HuH-7 (cell line): ENCODE results near the gene SPON1.

Experiments
- DNase-seq: peaks from one replicate; pipeline ENCODE4 v3.0.0; 2011; ENCODE audit warnings: low spot score

The SPON1 gene

DNA sequence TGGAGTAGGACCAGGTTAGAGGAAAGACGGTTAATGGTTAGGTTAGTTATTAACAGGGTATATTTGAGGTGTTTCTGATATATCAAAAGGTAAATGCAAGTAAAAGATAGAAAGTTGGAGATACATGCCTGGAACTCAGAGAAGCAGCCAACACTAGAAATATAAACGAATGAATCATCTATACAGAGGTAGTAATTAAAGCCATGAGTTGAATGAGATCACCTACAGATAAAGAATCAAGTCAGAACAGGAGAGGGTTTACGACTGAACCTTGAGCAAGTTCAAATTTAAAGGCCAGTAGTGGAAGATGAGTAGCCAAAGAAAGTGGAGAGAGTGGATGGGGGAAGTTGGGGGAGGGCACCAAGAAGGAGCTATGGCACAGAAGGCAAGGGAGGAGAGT is 73.9 kb downstream of the SPON1 start:
- DNase-seq: no peak

DNA sequence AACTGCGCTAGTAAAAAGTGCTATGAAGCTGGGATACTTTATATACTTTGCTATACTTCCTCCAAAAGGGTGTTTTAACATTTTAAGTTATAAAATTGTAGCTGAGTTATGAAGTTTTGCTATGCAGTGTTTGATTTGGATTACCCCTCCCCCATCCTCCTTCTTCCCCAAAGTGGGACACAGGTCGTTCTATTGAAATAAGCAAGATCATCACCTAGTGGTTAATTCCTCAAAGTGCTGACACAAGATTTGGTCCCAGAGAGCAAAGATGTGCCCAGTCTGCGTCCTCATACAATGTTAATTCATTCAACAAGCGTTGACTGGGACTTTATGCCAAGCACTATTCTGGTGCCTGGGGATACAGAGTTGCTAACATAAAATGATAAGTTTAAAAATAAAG is 78.5 kb downstream of the SPON1 start:
- DNase-seq: peak; percentile 4

- no peak for DNase-seq
Measured at GRCh38 chr11:14041565-14041964, 79.0 kb downstream of the SPON1 start.

DNA sequence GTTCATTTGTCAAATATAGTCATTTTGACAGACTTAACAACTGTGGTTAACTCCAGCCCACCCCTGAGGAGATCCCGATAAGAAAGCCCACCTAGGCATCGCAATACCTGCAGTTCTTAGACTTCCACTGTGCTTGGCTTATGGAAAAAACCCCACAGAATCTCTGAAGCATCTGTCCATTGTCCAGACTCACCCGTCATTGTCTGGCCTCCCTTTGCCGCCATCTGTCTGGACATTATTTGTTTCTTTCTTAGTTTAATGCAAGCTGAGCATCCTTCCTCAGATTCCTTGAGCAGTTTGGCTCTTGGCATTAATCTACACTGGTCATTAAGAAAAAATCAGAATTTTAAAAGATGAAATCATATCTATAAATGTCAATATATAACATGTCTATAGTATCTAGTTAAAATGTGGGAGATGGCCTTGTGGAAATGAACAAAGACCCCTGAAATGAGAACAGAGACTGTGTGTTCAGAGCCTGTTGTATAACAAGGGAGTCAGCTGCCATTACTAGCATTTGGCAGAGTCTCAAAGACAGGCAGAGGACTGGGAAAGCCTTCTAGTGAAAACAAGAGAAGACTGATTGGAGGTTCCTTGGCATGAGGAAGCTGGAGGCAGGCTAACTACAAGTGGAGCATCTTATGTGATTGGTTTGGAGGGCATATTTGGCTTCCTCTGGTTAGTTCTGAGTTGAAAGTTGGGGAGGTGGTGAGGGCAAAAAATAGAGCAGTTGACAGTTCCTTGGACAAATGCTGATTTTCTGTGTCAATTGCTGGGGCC is 80.4 kb downstream of the SPON1 start:
- DNase-seq: no peak

- no peak for DNase-seq
Measured at GRCh38 chr11:14044916-14045315, 82.4 kb downstream of the SPON1 start.

DNA sequence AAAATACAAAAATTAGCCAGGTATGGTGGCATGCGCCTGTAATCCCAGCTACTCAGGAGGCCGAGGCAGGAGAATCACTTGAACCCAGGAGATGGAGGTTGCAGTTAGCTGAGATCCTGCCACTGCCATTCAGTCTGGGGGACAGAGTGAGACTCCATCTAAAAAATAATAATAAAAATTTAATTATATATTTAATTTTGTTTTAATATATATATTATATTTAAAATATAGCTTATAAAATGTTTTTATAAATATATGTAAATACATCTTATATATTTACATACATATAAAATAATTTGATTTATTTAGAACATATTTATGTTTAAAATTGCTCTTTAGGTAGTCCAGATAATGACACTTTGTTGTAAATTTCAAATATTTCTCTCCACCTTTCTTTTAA is 82.9 kb downstream of the SPON1 start:
- DNase-seq: no peak

DNA sequence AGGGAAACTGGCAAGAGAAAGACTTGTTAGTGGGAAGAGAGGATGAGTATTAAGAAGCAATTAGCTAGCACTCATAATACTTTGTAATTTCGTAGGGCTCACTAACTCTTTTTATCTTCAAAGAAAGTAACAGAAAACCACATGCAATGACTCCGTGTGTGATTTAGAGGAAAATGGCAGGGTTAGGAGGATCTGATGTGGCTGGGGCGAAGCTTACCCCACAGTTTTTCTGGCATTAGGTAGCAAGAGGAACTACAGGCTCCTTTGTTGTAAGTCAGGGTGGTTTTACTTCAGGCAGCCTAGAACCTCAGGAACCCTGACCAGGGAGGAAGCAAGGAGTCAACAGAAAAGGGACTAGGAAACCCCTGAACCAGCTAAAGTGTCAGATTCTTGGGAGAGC is 89.7 kb downstream of the SPON1 start:
- DNase-seq: no peak

GRCh38 chr11:14054116-14055107 is 91.9 kb downstream of the SPON1 start:
- DNase-seq: no peak

DNA sequence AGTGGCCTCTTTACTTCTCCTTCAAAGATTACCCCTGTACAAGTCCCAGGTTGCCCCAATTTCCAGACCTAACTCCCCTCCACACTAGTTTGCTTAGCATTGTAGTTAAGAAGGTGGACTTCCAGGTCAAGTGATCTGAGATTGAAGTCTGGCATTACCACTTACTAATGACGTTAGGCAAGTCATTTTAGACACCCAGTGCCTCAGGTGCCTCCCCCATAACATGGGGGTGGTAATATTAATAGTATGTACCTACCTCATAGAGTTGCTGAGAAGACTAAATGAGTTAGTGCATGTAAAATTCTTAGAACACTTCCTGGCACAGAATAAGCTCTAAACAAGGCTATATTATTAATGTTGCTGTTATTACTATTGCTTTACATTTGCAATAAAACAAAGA is 93.4 kb downstream of the SPON1 start:
- DNase-seq: no peak

GRCh38 chr11:14058061-14058460 is 95.5 kb downstream of the SPON1 start:
- DNase-seq: no peak

- no peak for DNase-seq
Measured at GRCh38 chr11:14059491-14059890, 97.0 kb downstream of the SPON1 start.

- no peak for DNase-seq
Measured at GRCh38 chr11:14061721-14062120, 99.2 kb downstream of the SPON1 start.

GRCh38 chr11:14065141-14065540 is 102.6 kb downstream of the SPON1 start:
- DNase-seq: no peak

DNA sequence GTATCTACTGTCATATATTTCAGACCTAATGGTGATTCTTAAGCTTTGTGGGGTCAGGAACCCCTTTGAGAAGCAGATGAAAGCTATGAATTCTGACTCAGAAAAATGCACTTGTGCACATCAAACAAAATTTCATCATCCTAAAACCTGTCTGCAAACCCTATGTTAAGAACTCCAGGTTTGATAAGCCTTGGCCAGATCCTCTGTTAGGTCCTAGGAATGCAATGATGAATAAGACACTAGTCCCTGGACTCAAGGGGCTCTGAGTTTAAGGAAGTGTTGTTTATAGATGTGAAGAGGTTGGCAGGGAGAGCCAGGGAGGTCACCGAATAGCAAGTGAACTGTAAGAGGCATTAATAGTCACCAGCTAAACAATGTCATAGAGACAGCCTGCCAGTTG is 103.2 kb downstream of the SPON1 start:
- DNase-seq: no peak

DNA sequence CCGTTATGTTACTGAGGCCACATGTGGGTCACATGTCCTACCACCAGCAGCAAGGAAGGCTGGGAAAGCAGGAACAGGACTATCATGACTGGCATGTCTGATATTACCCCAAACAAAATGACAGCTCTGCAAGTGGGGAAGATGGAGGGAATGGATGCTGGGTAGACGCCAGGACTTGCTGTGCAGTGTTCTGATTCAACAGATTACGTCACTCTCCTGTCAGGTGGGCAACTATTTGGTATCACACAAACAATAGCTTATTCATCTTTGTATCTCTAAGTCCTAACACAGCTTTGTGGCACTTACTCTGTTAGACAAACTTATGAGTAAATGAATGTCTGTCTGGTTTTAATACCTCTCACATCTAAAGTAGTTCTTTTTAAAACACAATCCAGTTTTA is 105.2 kb downstream of the SPON1 start:
- no peak for DNase-seq

DNA sequence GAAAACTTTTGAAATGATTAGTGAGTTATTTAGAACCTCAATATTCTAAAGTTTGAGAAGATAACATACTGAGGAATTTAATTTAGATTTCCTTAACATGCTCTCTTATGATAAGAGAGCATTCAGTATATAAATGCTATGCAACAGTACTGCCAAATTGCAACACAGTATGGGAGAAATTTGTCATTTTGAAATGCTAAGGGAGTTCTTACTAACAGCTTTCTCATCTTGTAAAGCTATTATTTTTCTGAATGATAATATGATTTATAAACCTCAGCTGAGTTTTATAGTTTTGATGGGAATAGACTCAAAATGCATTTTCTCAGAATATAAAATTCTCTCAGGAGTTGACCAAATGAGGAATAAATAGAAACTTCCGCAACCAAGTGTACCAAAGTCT is 108.4 kb downstream of the SPON1 start:
- DNase-seq: no peak

- no peak for DNase-seq
Measured at GRCh38 chr11:14073849-14074476, 111.4 kb downstream of the SPON1 start.

GRCh38 chr11:14075118-14076078 is 112.9 kb downstream of the SPON1 start:
- no peak for DNase-seq

GRCh38 chr11:14079011-14079410 is 116.5 kb downstream of the SPON1 start:
- no peak for DNase-seq

DNA sequence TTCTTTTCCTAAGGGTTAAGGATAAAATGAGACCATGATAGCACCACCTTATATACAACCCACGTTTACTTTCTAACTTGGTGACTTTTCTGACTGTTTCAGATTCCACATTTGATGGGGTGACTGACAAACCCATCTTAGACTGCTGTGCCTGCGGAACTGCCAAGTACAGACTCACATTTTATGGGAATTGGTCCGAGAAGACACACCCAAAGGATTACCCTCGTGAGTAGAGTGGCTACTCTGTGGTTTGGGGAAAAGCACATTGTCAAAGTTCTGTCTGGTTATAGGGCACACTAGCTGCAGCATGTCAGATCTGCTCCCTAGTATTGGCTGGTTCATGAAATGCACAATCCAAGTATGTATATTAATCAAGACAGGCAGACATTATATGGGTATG is 117.3 kb downstream of the SPON1 start:
- DNase-seq: no peak

- DNase-seq: no peak
Measured at GRCh38 chr11:14081581-14082231, 119.2 kb downstream of the SPON1 start.
